K562 (cell line): Measurements from ENCODE around the gene GLB1L3. TPM values are rescaled to one million over a fixed set of nuclear protein-coding genes. Genes with fewer than 3 reads are reported as not detected.

Experiments
- ATAC-seq: fragments of 200-7000 bp; cut with Tn5 transposase; 3 replicates; pipeline ENCODE4 v1.9.1; 2020; ENCODE audit warnings: moderate library complexity
- BruUV-seq: library from RNA; stranded (reverse); fragments of 400-500 nt; replicated peaks from 2 replicates; lab custom pipeline; 2021; lab: Mats Ljungman, UMichigan
- CTCF ChIA-PET: fragments of 300-600 bp; formaldehyde crosslinking; extraction: SDS; loops from one replicate; lab custom pipeline; 2021; ENCODE audit warnings: low intra/inter-chr PET ratio; lab: Yijun Ruan, JAX
- POLR2A ChIA-PET: fragments of 300-600, 350-650 bp; sonication (Branson Sonifier 250); formaldehyde crosslinking; extraction: SDS; loops from one replicate; lab custom pipeline; 2021; ENCODE audit warnings: antibody characterized with exemption, inconsistent platforms; lab: Yijun Ruan, JAX
- DNase-seq, 4 experiments: peaks; one replicate each; pipeline versions ENCODE4 v3.0.0 to v3.0.0-alpha.2; 2011 to 2018; ENCODE audit warnings: low spot score in 3 of 4, mixed read lengths in 3 of 4; ENCODE audit errors: extremely low read depth in 1 of 4
- FAIRE-seq: peaks from 2 replicates; lab custom pipeline; 2011; peaks lifted over from hg19 to GRCh38; lab: Jason Lieb, UNC
- H2AFZ ChIP-seq: 2 replicates; pipeline ENCODE4 v1.6.0; 2011; ENCODE audit warnings: low read depth, low read length, control low read depth, inconsistent platforms
- H3K27ac ChIP-seq: fragments of 200-600 bp; 3 replicates; pipeline ENCODE4 v1.8.0; 2011; ENCODE audit warnings: low read depth, mild to moderate bottlenecking, control low read depth, inconsistent platforms, low read length, moderate library complexity, mixed read lengths; ENCODE audit errors: extremely low read depth
- H3K27me3 ChIP-seq, 2 experiments: fragments of 300-600 bp in 1 of 2; 2 replicates in 1 of 2; 3 replicates in 1 of 2; pipeline versions ENCODE4 v1.6.0 to v1.8.0; 2011; ENCODE audit warnings: inconsistent platforms in 2 of 2, low read length in 2 of 2, mild to moderate bottlenecking in 1 of 2, mixed read lengths in 1 of 2, moderate library complexity in 1 of 2; ENCODE audit not compliant: control insufficient read depth in 2 of 2, insufficient read depth in 2 of 2
- H3K36me3 ChIP-seq: fragments of 300-600 bp; 3 replicates; pipeline ENCODE4 v1.8.0; 2011; ENCODE audit warnings: mild to moderate bottlenecking, low read length, inconsistent platforms; ENCODE audit not compliant: control insufficient read depth, insufficient read depth
- H3K4me1 ChIP-seq, 2 experiments: fragments of 200-600 bp in 1 of 2; replicated peaks in 1 of 2; 2 replicates in 1 of 2; 3 replicates in 1 of 2; pipeline versions ENCODE4 v1.5.1 to v1.8.0; 2011; ENCODE audit warnings: inconsistent platforms in 2 of 2, low read length in 2 of 2, mild to moderate bottlenecking in 1 of 2, mixed read lengths in 1 of 2, moderate library complexity in 1 of 2; ENCODE audit not compliant: control insufficient read depth in 2 of 2, insufficient read depth in 2 of 2
- H3K4me2 ChIP-seq: 2 replicates; pipeline ENCODE4 v1.6.1; 2011; ENCODE audit warnings: low read length, control low read depth, inconsistent platforms, mixed read lengths; ENCODE audit not compliant: insufficient read depth
- H3K4me3 ChIP-seq: fragments of 200-600 bp; sonication (generic), shearing (Covaris generic); 2 replicates; pipeline ENCODE4 v1.5.1; 2016; ENCODE audit warnings: control low read depth, inconsistent platforms
- H3K79me2 ChIP-seq: fragments of 200-600 bp; 3 replicates; pipeline ENCODE4 v1.8.0; 2011; ENCODE audit warnings: low read length, inconsistent platforms; ENCODE audit not compliant: control insufficient read depth, insufficient read depth
- H3K9ac ChIP-seq, 2 experiments: 2 replicates each; pipeline versions ENCODE4 v1.6.0 to v1.6.1; 2011; ENCODE audit warnings: low read depth in 2 of 2, low read length in 2 of 2, control low read depth in 1 of 2, inconsistent platforms in 1 of 2, mild to moderate bottlenecking in 1 of 2, mixed read lengths in 1 of 2; ENCODE audit not compliant: insufficient read depth in 1 of 2
- H3K9me1 ChIP-seq: one replicate; pipeline ENCODE4 v1.6.0; 2011; ENCODE audit warnings: inconsistent platforms, mild to moderate bottlenecking, low read length, moderate library complexity; ENCODE audit not compliant: control insufficient read depth, insufficient read depth
- H3K9me3 ChIP-seq: replicated peaks from 2 replicates; pipeline ENCODE4 v1.5.1; 2011; ENCODE audit warnings: low read depth, low read length, inconsistent platforms; ENCODE audit not compliant: control insufficient read depth, insufficient read depth
- H4K20me1 ChIP-seq: replicated peaks from 2 replicates; pipeline ENCODE4 v1.6.1; 2011; ENCODE audit warnings: low read length, inconsistent platforms, mixed read lengths; ENCODE audit not compliant: control insufficient read depth, insufficient read depth
- C11orf30 ChIP-seq: fragments of 450-650 bp; IDR thresholded peaks from 2 replicates; pipeline ENCODE4 v1.6.1; 2016; ENCODE audit warnings: low read depth, mild to moderate bottlenecking
- CSDE1 ChIP-seq, 2 experiments: fragments of 450-650 bp; IDR thresholded peaks; 2 replicates each; pipeline ENCODE4 v1.6.1; 2016; ENCODE audit warnings: mild to moderate bottlenecking in 1 of 2
- HCFC1 ChIP-seq: IDR thresholded peaks from 2 replicates; pipeline ENCODE4 v1.6.1; 2012; ENCODE audit warnings: low read depth, low read length, improper control_type of control experiment
- HDAC6 ChIP-seq: IDR thresholded peaks from 2 replicates; pipeline ENCODE4 v1.6.1; 2012; ENCODE audit warnings: low read depth, mild to moderate bottlenecking, control low read depth, inconsistent platforms, low read length, moderate library complexity
- MAFG ChIP-seq: fragments of 450-650 bp; conservative IDR thresholded peaks from 2 replicates; pipeline ENCODE4 v1.6.1; 2016; ENCODE audit warnings: missing genetic modification characterization, missing compliant biosample characterization
- MBD1 ChIP-seq: fragments of 250-450 bp; sonication (Bioruptor Pico); IDR thresholded peaks from 2 replicates; pipeline ENCODE4 v1.8.0; 2022; ENCODE audit warnings: inconsistent platforms
- NFE2 ChIP-seq: IDR thresholded peaks from 2 replicates; pipeline ENCODE4 v1.6.1; 2014; ENCODE audit warnings: antibody characterized with exemption, low read depth
- NFXL1 ChIP-seq: fragments of 450-650 bp; formaldehyde crosslinking; IDR thresholded peaks from 2 replicates; pipeline ENCODE4 v1.4.0; 2021; ENCODE audit warnings: mild to moderate bottlenecking
- PTBP1 ChIP-seq: fragments of 200-400 bp; formaldehyde crosslinking; IDR thresholded peaks from 2 replicates; pipeline ENCODE4 v1.6.1; 2017; ENCODE audit warnings: low read depth, low read length
- SRF ChIP-seq, 2 experiments: fragments of 250-450, 450-650 bp in 1 of 2; sonication (Bioruptor Pico) in 1 of 2; sonication (generic) in 1 of 2; formaldehyde crosslinking; IDR thresholded peaks; 2 replicates each; pipeline versions ENCODE4 v1.5.0 to v1.5.1; 2020 to 2022; ENCODE audit warnings: mild to moderate bottlenecking in 1 of 2, missing genetic modification reagents in 1 of 2
- TAL1 ChIP-seq: fragments of 450-650 bp; IDR thresholded peaks from 2 replicates; pipeline ENCODE4 v1.6.1; 2016; ENCODE audit warnings: mild to moderate bottlenecking
- ZNF316 ChIP-seq: fragments of 450-650 bp; IDR thresholded peaks from 2 replicates; pipeline ENCODE4 v1.6.1; 2016
- ZNF655 ChIP-seq: fragments of 250-450 bp; sonication (Bioruptor Pico); IDR thresholded peaks from 2 replicates; pipeline ENCODE4 v1.5.0; 2021
- ZNF76 ChIP-seq: fragments of 250-450 bp; sonication (Bioruptor Pico); IDR thresholded peaks from 2 replicates; pipeline ENCODE4 v1.4.0; 2020; ENCODE audit warnings: mild to moderate bottlenecking, moderate library complexity, borderline replicate concordance
- ZNF766 ChIP-seq: fragments of 200-800 bp; sonication (Bioruptor generic); conservative IDR thresholded peaks from 2 replicates; pipeline ENCODE4 v1.6.1; 2016; ENCODE audit warnings: missing genetic modification characterization, missing compliant biosample characterization
- WGBS: fragments of 100-300 bp; shearing (Covaris generic); methylation state at CpG from one replicate; pipeline ENCODE4 v1.1.6; 2016; ENCODE audit warnings: low coverage, mixed read lengths; ENCODE audit not compliant: insufficient coverage; ENCODE audit errors: missing lambda C conversion rate; 5-methylcytosine and 5-hydroxymethylcytosine counted together
- in situ Hi-C: fragments of 300-500 bp; cut with MboI; formaldehyde crosslinking; loops from 4 replicates; pipeline ENCODE4 v1.15.0; 2018; ENCODE audit warnings: inconsistent platforms, mixed read lengths
- intact Hi-C: fragments of 100-400 bp; cut with micrococcal nuclease; formaldehyde crosslinking; loops from 2 replicates; pipeline ENCODE4 v1.14.2; 2022
- polyA plus RNA-seq, 8 experiments: library from polyadenylated mRNA; depleted of rRNA in 4 of 8; stranded (reverse) in 5 of 8; unstranded in 3 of 8; fragments of >200 nt; fragmentation: Nextera tagmentation in 2 of 8; fragmentation: Illumina TruSeq in 1 of 8; extraction: Ambion mirVana in 2 of 8; extraction: Trizol in 1 of 8; gene quantifications; 2 replicates each; pipeline versions ENCODE4 v1.2.1 to v1.2.3, GENCODE V29; 2011 to 2014; ENCODE audit warnings: inconsistent platforms in 1 of 8, missing spikeins in 1 of 8
- total RNA-seq, 7 experiments: library from RNA; depleted of rRNA in 6 of 7; stranded (reverse); fragments of >200 nt in 6 of 7; fragmentation: Illumina TruSeq in 2 of 7; extraction: Trizol in 2 of 7; gene quantifications; 2 replicates each; pipeline versions ENCODE4 v1.2.1 to v1.2.3, GENCODE V29; 2011 to 2021; ENCODE audit warnings: low replicate concordance in 1 of 7

Gene GLB1L3
- total and polyA plus RNA-seq, 9 of the 15 experiments (the other 6 are each of a cell fraction or from before 2014, with no cell fraction given) = 0.18 to 3.3 (median 0.49) TPM

GRCh38 chr11:134352111-134352510, 75.9 kb downstream of the GLB1L3 start:
- H3K4me2 ChIP-seq = no peak overlapping the region
- no peak for DNase-seq
- H3K27ac ChIP-seq = no peak overlapping the region
- H3K4me1 ChIP-seq = peaks cover 0 to 18% of the 10 kb centered on the region in 2 experiments; a peak in 2 of 5 replicates
- no peaks in the 10 kb centered on the region for H3K9me3 ChIP-seq
- no TSS peak for BruUV-seq
- ChIA-PET POLR2A (interaction anchor here (1.4 kb wide), 1 partner anchor 8 kb away, joined by 5 read pairs; no protein-coding TSS in a partner anchor), CTCF (no interaction called here)
- TF ChIP-seq C11orf30 = peak; percentile 57; the same call in 1 of the 2 replicates
- no peak for TF ChIP-seq PTBP1
- TF ChIP-seq MAFG (tag) = 0 out of 2 replicates have a peak, but pooled peaks have one; percentile 14
- TF ChIP-seq ZNF316 = peak; percentile 82
- no peak overlapping the region for H3K9ac ChIP-seq
- intact Hi-C loops = no loop called here
- FAIRE-seq = no peak
- in situ Hi-C loops = no loop called here
- H4K20me1 ChIP-seq = no peaks in the 10 kb centered on the region
- 46% methylated on average over 2 of the region's 2 CpGs for WGBS
- peaks cover 3% of the 10 kb centered on the region; the same call in 2 of the 3 replicates for H3K36me3 ChIP-seq
- no peak overlapping the region for H2AFZ ChIP-seq
- no peaks in the 10 kb centered on the region for H3K27me3 ChIP-seq
- no peak overlapping the region for H3K4me3 ChIP-seq
- H3K9me1 ChIP-seq = no peaks in the 10 kb centered on the region
- no peak for ATAC-seq
- no peaks in the 10 kb centered on the region for H3K79me2 ChIP-seq

- Histone ChIP-seq H3K9me3 (no peaks in the 10 kb centered on the region), H2AFZ (peak overlapping the region; percentile 71), H3K4me3 (no peak overlapping the region), H3K27me3 (no peaks in the 10 kb centered on the region), H3K4me1 (peaks cover 11 to 18% of the 10 kb centered on the region in 2 experiments; a peak in 4 of 5 replicates), H3K36me3 (peaks cover 3% of the 10 kb centered on the region; the same call in 2 of the 3 replicates), H3K4me2 (no peak overlapping the region), H3K9ac (peak overlapping the region in 1 of 2 experiments; percentile 12; a peak in 1 of 4 replicates), H3K79me2 (no peaks in the 10 kb centered on the region), H4K20me1 (no peaks in the 10 kb centered on the region), H3K9me1 (no peaks in the 10 kb centered on the region), H3K27ac (peak overlapping the region; percentile 64)
- ChIA-PET POLR2A (interaction anchor here (0.6 to 1.0 kb wide), 2 partner anchors 126 to 135 kb away, joined by 3 to 4 read pairs; no protein-coding TSS in a partner anchor), CTCF (no interaction called here)
- ATAC-seq = peak; percentile 66
- WGBS = 21% methylated on average over 2 of the region's 2 CpGs
- no TSS peak for BruUV-seq
- in situ Hi-C loops (no loop called here), intact Hi-C loops (no loop called here)
- FAIRE-seq = peak; percentile 74
- DNase-seq = peak; percentile 29 to 42 (median 40)
- TF ChIP-seq SRF (CRISPR knock-in tag; IDR thresholded peaks at IDR 0.05) = no peak
- peak; percentile 47; the same call in 1 of the 2 replicates for TF ChIP-seq NFE2
- no peak for TF ChIP-seq ZNF76
- no peak for TF ChIP-seq ZNF655
- peak; percentile 37; the same call in 1 of the 2 replicates for TF ChIP-seq ZNF316
- TF ChIP-seq HDAC6 = no peak
- TF ChIP-seq CSDE1 (IDR thresholded peaks at IDR 0.05) = no peak
- TF ChIP-seq ZNF766 (CRISPR knock-in tag) = peak; percentile 81
- TF ChIP-seq TAL1 = peak; percentile 48; the same call in 1 of the 2 replicates
- TF ChIP-seq HCFC1 = no peak
- no peak for TF ChIP-seq NFXL1 (CRISPR knock-in tag)
- no peak for TF ChIP-seq MBD1
Observed at GRCh38 chr11:134355136-134355535, 79.0 kb downstream of the GLB1L3 start.
